Measurements from ENCODE around the gene BOD1L1.
"Not testable (repeated sequence)": the region's sequence is repeated elsewhere in the genome, so short reads cannot be mapped to it uniquely, and the experiment has no call there.

BOD1L1 gene

GRCh38 chr4:13588954-13589353 is 38.6 kb downstream of the BOD1L1 start:
- Histone ChIP-seq H3K27ac (no peak overlapping the region), H3K4me3 (no peak overlapping the region), H3K9ac (ENCODE audit: insufficient read length) (no peak overlapping the region), H3K36me3 (ENCODE audit: insufficient read depth, low read length) (0 out of 2 replicates have a peak, but pooled peaks cover 8% of the 10 kb centered on the region), H3K9me3 (ENCODE audit: low read depth, low read length) (no peaks in the 10 kb centered on the region)
- no peak for DNase-seq (ENCODE audit: low read depth, low spot score)
- no peak for TF ChIP-seq FOXP2 (optimal IDR thresholded peaks at IDR 0.05; ENCODE audit: control extremely low read depth, extremely low read length, insufficient read depth)
- no peak for TF ChIP-seq EZH2 (IDR thresholded peaks at IDR 0.05)
- no peak for TF ChIP-seq POLR2AphosphoS5 (IDR thresholded peaks at IDR 0.05; ENCODE audit: borderline replicate concordance, low read depth, low read length)

- TF ChIP-seq EZH2 (IDR thresholded peaks at IDR 0.05) (no peak), POLR2AphosphoS5 (IDR thresholded peaks at IDR 0.05; ENCODE audit: borderline replicate concordance, low read depth, low read length) (no peak), FOXP2 (optimal IDR thresholded peaks at IDR 0.05; ENCODE audit: control extremely low read depth, extremely low read length, insufficient read depth) (no peak)
- H3K9ac ChIP-seq (ENCODE audit: insufficient read length): no peak overlapping the region
- no peak for DNase-seq (ENCODE audit: low read depth, low spot score)
Measured at GRCh38 chr4:13584481-13584880, 43.0 kb downstream of the BOD1L1 start.

GRCh38 chr4:13580036-13580435 is 47.5 kb downstream of the BOD1L1 start:
- Histone ChIP-seq H3K9ac (ENCODE audit: insufficient read length) (no peak overlapping the region), H3K4me3 (no peak overlapping the region), H3K9me3 (ENCODE audit: low read depth, low read length) (no peaks in the 10 kb centered on the region), H3K27ac (no peak overlapping the region), H3K36me3 (ENCODE audit: insufficient read depth, low read length) (peaks cover 33% of the 10 kb centered on the region)
- no peak for DNase-seq (ENCODE audit: low read depth, low spot score)
- TF ChIP-seq FOXP2 (optimal IDR thresholded peaks at IDR 0.05; ENCODE audit: control extremely low read depth, extremely low read length, insufficient read depth) (no peak), EZH2 (IDR thresholded peaks at IDR 0.05) (no peak), POLR2AphosphoS5 (IDR thresholded peaks at IDR 0.05; ENCODE audit: borderline replicate concordance, low read depth, low read length) (no peak)

More at GRCh38 chr4:13584481-13584880, 43.0 kb downstream of the BOD1L1 start:
- no peak overlapping the region for H3K4me3 ChIP-seq
- no peaks in the 10 kb centered on the region for H3K9me3 ChIP-seq (ENCODE audit: low read depth, low read length)
- H3K36me3 ChIP-seq (ENCODE audit: insufficient read depth, low read length): peaks cover 25% of the 10 kb centered on the region
- no peak overlapping the region for H3K27ac ChIP-seq

- no peak overlapping the region for H3K4me3 ChIP-seq
- H3K9me3 ChIP-seq (ENCODE audit: low read depth, low read length): no peaks in the 10 kb centered on the region
- no peak overlapping the region for H3K27ac ChIP-seq
- DNase-seq (ENCODE audit: low read depth, low spot score): no peak
- no peak for TF ChIP-seq EZH2 (IDR thresholded peaks at IDR 0.05)
- TF ChIP-seq FOXP2 (optimal IDR thresholded peaks at IDR 0.05; ENCODE audit: control extremely low read depth, extremely low read length, insufficient read depth): no peak
- TF ChIP-seq POLR2AphosphoS5 (IDR thresholded peaks at IDR 0.05; ENCODE audit: borderline replicate concordance, low read depth, low read length): no peak
- H3K9ac ChIP-seq (ENCODE audit: insufficient read length): no peak overlapping the region
- H3K36me3 ChIP-seq (ENCODE audit: insufficient read depth, low read length): peaks cover 35% of the 10 kb centered on the region
Measured at GRCh38 chr4:13577660-13578059, 49.9 kb downstream of the BOD1L1 start.

GRCh38 chr4:13570916-13571315 is 56.6 kb downstream of the BOD1L1 start:
- TF ChIP-seq FOXP2 (optimal IDR thresholded peaks at IDR 0.05; ENCODE audit: control extremely low read depth, extremely low read length, insufficient read depth) (no peak), EZH2 (IDR thresholded peaks at IDR 0.05) (no peak), POLR2AphosphoS5 (IDR thresholded peaks at IDR 0.05; ENCODE audit: borderline replicate concordance, low read depth, low read length) (no peak)
- no peaks in the 10 kb centered on the region for H3K9me3 ChIP-seq (ENCODE audit: low read depth, low read length)

GRCh38 chr4:13567125-13567524 is 60.4 kb downstream of the BOD1L1 start:
- no peak overlapping the region for H3K4me3 ChIP-seq
- H3K9ac ChIP-seq (ENCODE audit: insufficient read length): no peak overlapping the region
- H3K27ac ChIP-seq: no peak overlapping the region
- peaks cover 19% of the 10 kb centered on the region; the same call in 1 of the 2 replicates for H3K36me3 ChIP-seq (ENCODE audit: insufficient read depth, low read length)
- TF ChIP-seq FOXP2 (optimal IDR thresholded peaks at IDR 0.05; ENCODE audit: control extremely low read depth, extremely low read length, insufficient read depth): no peak
- no peak for TF ChIP-seq POLR2AphosphoS5 (IDR thresholded peaks at IDR 0.05; ENCODE audit: borderline replicate concordance, low read depth, low read length)
- no peak for TF ChIP-seq EZH2 (IDR thresholded peaks at IDR 0.05)
- no peaks in the 10 kb centered on the region for H3K9me3 ChIP-seq (ENCODE audit: low read depth, low read length)
- DNase-seq (ENCODE audit: low read depth, low spot score): no peak

More at GRCh38 chr4:13570916-13571315, 56.6 kb downstream of the BOD1L1 start:
- Histone ChIP-seq H3K4me3 (no peak overlapping the region), H3K27ac (no peak overlapping the region), H3K36me3 (ENCODE audit: insufficient read depth, low read length) (peaks cover 26% of the 10 kb centered on the region; the same call in 1 of the 2 replicates), H3K9ac (ENCODE audit: insufficient read length) (no peak overlapping the region)
- DNase-seq (ENCODE audit: low read depth, low spot score): no peak

- no peak overlapping the region for H3K4me3 ChIP-seq
- H3K9ac ChIP-seq (ENCODE audit: insufficient read length): no peak overlapping the region
- TF ChIP-seq EZH2 (IDR thresholded peaks at IDR 0.05): no peak
- TF ChIP-seq FOXP2 (optimal IDR thresholded peaks at IDR 0.05; ENCODE audit: control extremely low read depth, extremely low read length, insufficient read depth): no peak
- no peak for TF ChIP-seq POLR2AphosphoS5 (IDR thresholded peaks at IDR 0.05; ENCODE audit: borderline replicate concordance, low read depth, low read length)
- H3K27ac ChIP-seq: no peak overlapping the region
- H3K36me3 ChIP-seq (ENCODE audit: insufficient read depth, low read length): no peaks in the 10 kb centered on the region; the same call in 1 of the 2 replicates
- H3K9me3 ChIP-seq (ENCODE audit: low read depth, low read length): no peaks in the 10 kb centered on the region
- DNase-seq (ENCODE audit: low read depth, low spot score): no peak
Measured at GRCh38 chr4:13562876-13563275, 64.6 kb downstream of the BOD1L1 start.

- no peaks in the 10 kb centered on the region for H3K36me3 ChIP-seq (ENCODE audit: insufficient read depth, low read length)
- no peaks in the 10 kb centered on the region for H3K9me3 ChIP-seq (ENCODE audit: low read depth, low read length)
- H3K27ac ChIP-seq: no peak overlapping the region
- H3K4me3 ChIP-seq: no peak overlapping the region
- no peak overlapping the region for H3K9ac ChIP-seq (ENCODE audit: insufficient read length)
- no peak for DNase-seq (ENCODE audit: low read depth, low spot score)
- no peak for TF ChIP-seq EZH2 (IDR thresholded peaks at IDR 0.05)
- TF ChIP-seq FOXP2 (optimal IDR thresholded peaks at IDR 0.05; ENCODE audit: control extremely low read depth, extremely low read length, insufficient read depth): no peak
- TF ChIP-seq POLR2AphosphoS5 (IDR thresholded peaks at IDR 0.05; ENCODE audit: borderline replicate concordance, low read depth, low read length): no peak
Measured at GRCh38 chr4:13561673-13562072, 65.9 kb downstream of the BOD1L1 start.

- H3K27ac ChIP-seq; H3K4me3 ChIP-seq; H3K9me3 ChIP-seq (ENCODE audit: low read depth, low read length); DNase-seq (ENCODE audit: low read depth, low spot score); H3K9ac ChIP-seq (ENCODE audit: insufficient read length); H3K36me3 ChIP-seq (ENCODE audit: insufficient read depth, low read length): not testable (repeated sequence)
Measured at GRCh38 chr4:13560111-13560510, 67.4 kb downstream of the BOD1L1 start.
